Hindlimb muscle (tissue), 1 donor: ENCODE measurements around the gene FYTTD1. TPM values are rescaled to one million over a fixed set of nuclear protein-coding genes. Genes with fewer than 3 reads are reported as not detected.
"Not testable (repeated sequence)": the region's sequence is repeated elsewhere in the genome, so short reads cannot be mapped to it uniquely, and the experiment has no call there.

Experiments used
- DNase-seq: peaks from one replicate; pipeline ENCODE4 v3.0.0-alpha.2; 2013
- polyA plus RNA-seq: library from polyadenylated mRNA; unstranded; fragments of 120-200 nt; gene quantifications from one replicate; pipeline ENCODE4 v1.2.1, GENCODE V29; 2013; ENCODE audit not compliant: insufficient read length

The FYTTD1 gene
- polyA plus RNA-seq, result 64.1 TPM

DNA sequence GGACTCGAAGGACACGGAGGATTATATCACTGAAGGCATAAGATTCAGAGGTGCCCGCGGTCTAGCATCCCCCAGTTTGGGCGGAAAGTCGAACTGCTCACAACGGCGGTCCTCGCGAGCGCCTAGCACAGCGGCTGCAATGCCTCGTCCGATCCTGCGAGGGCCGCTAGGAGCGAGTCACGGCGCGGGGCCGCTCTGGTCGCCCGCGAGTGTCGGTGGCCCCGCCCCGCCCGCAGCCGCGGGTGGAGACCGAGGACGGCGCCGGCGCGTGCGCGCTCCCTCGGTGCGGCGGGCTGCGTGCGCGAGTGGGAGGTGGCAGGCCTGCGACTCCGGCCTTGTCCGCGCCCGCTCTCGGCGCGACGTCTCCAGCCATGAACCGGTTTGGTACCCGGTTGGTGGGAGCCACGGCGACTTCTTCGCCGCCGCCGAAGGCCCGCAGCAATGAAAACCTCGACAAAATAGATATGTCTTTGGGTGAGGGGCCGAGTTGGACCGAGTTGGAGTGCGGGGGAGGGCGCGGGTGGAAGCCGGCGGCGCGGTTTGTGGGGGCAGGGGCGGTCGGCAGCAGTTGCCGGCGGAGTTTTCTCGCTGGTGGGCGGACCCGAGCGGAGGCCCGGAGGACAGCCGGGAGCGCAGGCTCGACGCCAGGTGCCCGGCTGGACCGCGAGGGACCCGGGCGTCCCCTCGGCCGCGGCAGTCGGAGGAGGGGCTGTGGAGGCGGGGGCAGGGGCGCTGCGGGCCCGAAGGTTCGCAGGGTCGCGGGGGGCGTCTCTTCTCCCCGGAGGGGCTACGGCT is at the start of gene FYTTD1:
Gene FYTTD1, plus strand, starts transcription at position 283 of the 795 bp plus-strand sequence. Its CDS starts 89 bp downstream, at position 372.
- DNase-seq, result peak; percentile 95

GRCh38 chr3:197700095-197700494 is 49.6 kb upstream of the FYTTD1 start:
- DNase-seq, result no peak

GRCh38 chr3:197701841-197702240 is 47.8 kb upstream of the FYTTD1 start:
- no peak for DNase-seq

GRCh38 chr3:197706658-197707057 is 43.0 kb upstream of the FYTTD1 start:
- no peak for DNase-seq

- no peak for DNase-seq
Measured at GRCh38 chr3:197709135-197709534, 40.5 kb upstream of the FYTTD1 start.

GRCh38 chr3:197710965-197711364 is 38.7 kb upstream of the FYTTD1 start:
- DNase-seq, result not testable (repeated sequence)

DNA sequence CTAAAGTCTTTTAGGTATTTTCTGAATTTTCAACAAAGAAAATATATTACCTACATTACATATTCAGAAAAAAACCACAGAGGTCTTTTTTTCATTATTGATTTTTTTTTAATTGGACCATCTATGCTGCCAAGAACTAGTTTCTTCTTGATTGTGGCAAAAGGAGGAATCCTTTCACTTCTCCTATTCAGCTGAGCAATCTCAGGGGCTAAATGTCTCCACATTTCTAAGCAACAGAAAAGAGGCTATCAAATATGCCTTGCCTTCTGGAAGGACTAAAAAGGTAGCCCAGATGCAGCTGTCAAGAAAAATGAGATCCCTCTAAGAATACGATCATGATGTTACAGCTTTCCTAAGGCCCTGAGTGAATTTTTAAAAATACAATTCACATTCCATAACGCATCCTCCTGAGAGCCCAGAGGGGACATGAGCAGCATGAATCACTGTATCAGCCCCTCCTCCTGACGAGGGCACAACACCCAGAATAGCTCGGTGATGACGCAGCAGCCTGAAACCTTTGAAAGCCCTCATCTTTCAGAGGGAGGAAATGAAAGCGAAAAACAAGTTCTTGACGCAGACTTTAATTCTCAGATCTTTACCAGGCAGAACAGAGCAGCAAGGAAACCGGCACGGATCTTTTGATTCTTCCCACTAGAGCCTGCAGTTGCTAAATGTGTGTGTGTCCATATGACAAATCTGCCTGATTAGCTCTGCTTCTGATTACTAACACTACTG is 37.5 kb upstream of the FYTTD1 start:
- DNase-seq, result peak; percentile 79

DNA sequence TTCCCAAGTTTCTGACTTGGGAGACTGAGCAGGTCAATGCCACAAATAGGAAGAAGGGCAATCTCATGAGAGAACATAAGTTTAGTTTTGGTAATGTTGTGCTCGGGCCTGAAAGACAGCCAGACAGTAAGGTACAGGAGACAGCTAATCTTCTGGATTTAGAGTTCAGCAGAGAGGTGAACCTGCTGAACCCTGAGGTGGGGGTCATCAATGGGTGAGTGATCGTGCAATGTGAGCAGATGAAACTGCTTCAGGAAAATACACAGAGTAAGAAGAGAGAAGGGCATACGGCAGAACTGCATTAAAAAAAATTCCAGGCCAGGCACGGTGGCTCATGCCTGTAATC is 36.2 kb upstream of the FYTTD1 start:
- DNase-seq, result no peak

DNA sequence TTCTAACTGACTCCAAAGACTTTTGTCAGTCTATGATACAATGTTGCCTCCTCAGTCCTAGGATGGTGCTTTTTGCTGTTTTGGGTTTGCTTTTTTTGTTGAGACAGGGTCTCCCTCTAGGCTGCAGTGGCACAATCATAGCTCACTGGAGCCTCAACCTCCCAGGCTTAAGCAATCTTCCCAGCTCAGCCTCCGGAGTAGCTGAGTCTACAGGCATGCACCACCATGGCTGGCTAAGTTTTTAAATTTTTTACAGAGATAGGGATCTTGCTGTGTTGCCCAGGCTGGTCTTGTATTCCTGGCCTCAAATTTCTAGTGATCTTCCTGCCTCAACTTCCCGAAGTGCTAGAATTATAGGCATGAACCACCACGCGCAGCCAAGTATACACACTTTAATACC is 35.4 kb upstream of the FYTTD1 start:
- no peak for DNase-seq

DNA sequence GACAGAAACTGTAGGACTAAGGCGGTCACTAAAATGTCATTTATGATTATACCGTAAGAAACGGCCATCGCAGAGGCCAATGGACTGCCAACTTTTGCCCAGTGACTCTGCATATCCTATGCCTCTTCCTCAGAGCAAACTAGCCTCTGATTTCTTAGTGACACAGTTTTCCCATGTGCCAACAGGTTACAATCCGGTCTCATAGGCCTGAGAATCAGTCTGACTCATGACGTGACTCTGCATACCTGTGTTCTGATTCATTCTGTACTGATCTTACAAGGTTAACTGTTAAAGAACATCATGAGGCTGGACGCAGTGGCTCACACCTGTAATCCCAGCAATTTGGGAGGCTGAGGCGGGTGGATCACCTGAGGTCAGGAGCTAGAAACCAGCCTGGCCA is 30.8 kb upstream of the FYTTD1 start:
- no peak for DNase-seq

- no peak for DNase-seq
Measured at GRCh38 chr3:197720694-197721093, 29.0 kb upstream of the FYTTD1 start.

- no peak for DNase-seq
Measured at GRCh38 chr3:197722734-197723133, 26.9 kb upstream of the FYTTD1 start.

- DNase-seq, result not testable (repeated sequence)
Measured at GRCh38 chr3:197727878-197728277, 21.8 kb upstream of the FYTTD1 start.

- no peak for DNase-seq
Measured at GRCh38 chr3:197728487-197728886, 21.2 kb upstream of the FYTTD1 start.

GRCh38 chr3:197730200-197730599 is 19.5 kb upstream of the FYTTD1 start:
- no peak for DNase-seq

GRCh38 chr3:197730770-197731169 is 18.9 kb upstream of the FYTTD1 start:
- not testable (repeated sequence) for DNase-seq

- DNase-seq, result not testable (repeated sequence)
Measured at GRCh38 chr3:197731483-197731882, 18.2 kb upstream of the FYTTD1 start.

DNA sequence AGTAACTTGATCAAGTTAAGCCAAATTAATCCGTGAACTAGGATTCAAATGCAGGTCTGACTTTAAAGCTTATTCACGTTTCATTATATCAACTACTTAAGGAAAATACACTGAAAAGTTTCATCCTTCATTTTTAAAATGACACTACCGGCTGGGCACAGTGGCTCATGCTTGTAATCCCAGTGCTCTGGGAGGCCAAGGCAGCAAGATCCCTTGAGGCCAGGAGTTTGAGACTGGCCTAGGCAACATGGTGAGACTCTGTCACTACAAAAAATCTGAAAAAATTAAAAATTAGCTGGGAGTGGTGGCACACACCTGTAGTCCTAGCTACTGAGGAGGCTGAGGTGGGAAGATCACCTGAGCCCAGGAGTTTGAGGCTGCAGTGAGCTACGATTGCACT is 16.6 kb upstream of the FYTTD1 start:
- DNase-seq, result no peak

DNA sequence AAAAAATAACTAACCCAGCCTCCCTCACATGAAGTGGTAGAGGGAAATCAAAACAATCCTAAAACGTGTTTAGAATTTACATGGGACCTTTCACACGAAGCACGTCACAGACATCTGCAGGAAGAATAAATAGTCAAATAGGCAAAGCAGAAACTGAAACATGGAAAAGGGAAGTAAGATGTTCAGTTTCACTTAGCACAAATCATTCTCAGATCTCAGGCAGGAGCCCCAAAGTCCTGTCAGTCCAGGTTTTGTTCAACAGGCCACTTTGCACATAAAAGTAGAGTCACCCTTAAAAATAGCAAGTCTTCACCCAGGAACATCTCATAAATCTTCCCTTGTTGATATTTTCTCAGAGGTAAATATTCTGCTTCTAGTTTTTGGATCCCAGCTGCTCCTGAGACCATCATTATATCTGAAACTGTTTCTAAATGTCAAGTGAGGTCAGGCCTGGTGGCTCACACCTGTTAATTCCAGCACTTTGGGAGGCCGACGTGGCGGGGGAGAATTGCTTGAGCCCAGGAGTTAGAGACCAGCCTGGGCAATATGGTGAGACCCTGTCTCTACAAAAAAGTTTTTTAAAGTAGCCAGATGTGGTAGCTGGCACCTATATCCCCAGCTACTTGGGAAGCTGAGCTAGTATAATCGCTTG is 14.9 kb upstream of the FYTTD1 start:
- DNase-seq, result no peak

GRCh38 chr3:197736010-197736490 is 13.6 kb upstream of the FYTTD1 start:
- DNase-seq, result peak; percentile 17

GRCh38 chr3:197736491-197737318 is 13.0 kb upstream of the FYTTD1 start, which contains the start of gene RUBCN:
TSS of gene RUBCN (minus strand) at chr3:197736904. CDS start at chr3:197736719, 185 bp downstream.
- peak; percentile 96 for DNase-seq

GRCh38 chr3:197737319-197737649 is 12.4 kb upstream of the FYTTD1 start:
- no peak for DNase-seq
